GM23248 (cell line): ENCODE results near the gene RXRA. TPM values are rescaled to one million over a fixed set of nuclear protein-coding genes. Genes with fewer than 3 reads are reported as not detected.

Experiments used
- DNase-seq: peaks from one replicate; pipeline ENCODE4 v3.0.0-alpha.2; 2015
- H2AFZ ChIP-seq: fragments of 200-600 bp; sonication (generic); 2 replicates; pipeline ENCODE4 v1.6.1; 2016; ENCODE audit warnings: antibody characterized with exemption
- H3F3A ChIP-seq: fragments of 200-600 bp; sonication (generic); 2 replicates; pipeline ENCODE4 v1.6.1; 2016; ENCODE audit warnings: mild to moderate bottlenecking, antibody characterized with exemption, mixed run types; ENCODE audit not compliant: insufficient read depth
- H3K27ac ChIP-seq: fragments of 200-600 bp; sonication (generic); 2 replicates; pipeline ENCODE4 v1.5.1; 2016; ENCODE audit warnings: mild to moderate bottlenecking
- H3K27me3 ChIP-seq: fragments of 200-600 bp; sonication (generic); replicated peaks from 2 replicates; pipeline ENCODE4 v1.6.1; 2016; ENCODE audit warnings: mild to moderate bottlenecking; ENCODE audit not compliant: insufficient read depth
- H3K36me3 ChIP-seq: fragments of 200-600 bp; sonication (generic); 2 replicates; pipeline ENCODE4 v1.6.1; 2016; ENCODE audit warnings: low read depth, mild to moderate bottlenecking
- H3K4me1 ChIP-seq: fragments of 200-600 bp; sonication (generic); 2 replicates; pipeline ENCODE4 v1.6.1; 2016; ENCODE audit warnings: mild to moderate bottlenecking; ENCODE audit not compliant: insufficient read depth
- H3K4me2 ChIP-seq: fragments of 200-600 bp; sonication (generic); one replicate; pipeline ENCODE4 v1.6.1; 2016; ENCODE audit warnings: mild to moderate bottlenecking; ENCODE audit not compliant: unreplicated experiment
- H3K4me3 ChIP-seq: fragments of 200-600 bp; sonication (generic); 2 replicates; pipeline ENCODE4 v1.5.1; 2016; ENCODE audit warnings: mild to moderate bottlenecking
- H3K79me2 ChIP-seq: fragments of 200-600 bp; sonication (generic); 2 replicates; pipeline ENCODE4 v1.6.1; 2016; ENCODE audit warnings: mild to moderate bottlenecking; ENCODE audit not compliant: insufficient read depth
- H3K9ac ChIP-seq: fragments of 200-600 bp; sonication (generic); 2 replicates; pipeline ENCODE4 v1.6.1; 2016; ENCODE audit warnings: mild to moderate bottlenecking
- H3K9me2 ChIP-seq: fragments of 200-600 bp; sonication (generic); 2 replicates; pipeline ENCODE4 v1.6.1; 2016; ENCODE audit warnings: mixed run types, mild to moderate bottlenecking, moderate library complexity; ENCODE audit not compliant: insufficient read depth
- H3K9me3 ChIP-seq: fragments of 200-600 bp; sonication (generic); one replicate; pipeline ENCODE4 v1.6.1; 2017; ENCODE audit warnings: low read depth
- H4K20me1 ChIP-seq: fragments of 200-600 bp; sonication (generic); 2 replicates; pipeline ENCODE4 v1.6.0; 2016; ENCODE audit not compliant: insufficient read depth
- EZH2 ChIP-seq: fragments of 200-600 bp; sonication (generic); IDR thresholded peaks from 2 replicates; pipeline ENCODE4 v1.6.1; 2018; ENCODE audit warnings: antibody characterized with exemption, mild to moderate bottlenecking; ENCODE audit not compliant: insufficient read depth, poor library complexity, severe bottlenecking
- EZH2phosphoT487 ChIP-seq: fragments of 200-600 bp; sonication (generic); IDR thresholded peaks from 2 replicates; pipeline ENCODE4 v1.6.1; 2018; ENCODE audit warnings: antibody characterized with exemption, moderate library complexity, mild to moderate bottlenecking, low read depth; ENCODE audit not compliant: insufficient read depth
- WGBS, 2 experiments: methylation state at CpG; one replicate each; pipeline ENCODE4 v1.1.6; 2015 to 2017; ENCODE audit warnings: low lambda C conversion rate in 2 of 2, low coverage in 1 of 2; ENCODE audit errors: missing lambda C conversion rate in 2 of 2; 5-methylcytosine and 5-hydroxymethylcytosine counted together
- in situ Hi-C: fragments of 300-500 bp; cut with MboI; formaldehyde crosslinking; loops from 2 replicates; pipeline ENCODE4 v1.15.0; 2020
- polyA plus RNA-seq: library from polyadenylated mRNA; unstranded; fragments of >200 nt; fragmentation: Nextera tagmentation; extraction: Ambion mirVana; gene quantifications from 2 replicates; pipeline ENCODE4 v1.2.1, GENCODE V29; 2016
- total RNA-seq: library from RNA; depleted of rRNA; stranded (reverse); fragments of >200 nt; shearing (Covaris generic); gene quantifications from 2 replicates; pipeline ENCODE4 v1.2.3, GENCODE V29; 2014

RXRA gene
- total and polyA plus RNA-seq, 2 experiments from 2014 or later: 3.9 to 34.8 TPM

DNA sequence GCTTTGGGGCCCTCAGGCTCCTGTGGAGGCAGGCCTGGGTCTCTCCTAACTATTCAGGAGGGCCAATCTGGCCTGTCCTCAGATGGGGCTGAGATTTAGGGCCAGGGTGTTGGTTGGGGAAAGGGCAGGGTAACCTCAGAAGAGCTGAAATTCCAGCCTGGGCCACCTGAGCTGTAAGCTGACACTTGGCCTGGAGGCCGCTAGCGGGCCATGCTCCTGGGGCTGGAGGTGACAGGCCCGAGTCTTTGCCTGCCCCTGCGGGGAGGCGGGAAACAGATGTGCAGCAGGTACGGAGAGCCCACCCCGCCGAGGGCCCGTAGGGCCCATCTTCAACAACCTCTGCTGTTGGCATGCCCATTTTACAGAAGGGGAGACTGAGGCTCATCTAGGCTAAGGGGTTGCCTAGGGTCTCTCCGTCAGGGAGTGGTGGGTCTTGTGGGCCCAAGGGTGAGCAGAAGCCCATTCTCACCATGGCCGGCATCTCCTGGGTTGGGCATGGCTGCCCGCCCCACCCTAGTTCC is 69.5 kb downstream of the RXRA start:
- in situ Hi-C loops: no loop called here
- Histone ChIP-seq H3K9me3 (no peaks in the 10 kb centered on the region), H3K4me2 (no peak overlapping the region), H4K20me1 (0 out of 2 replicates have a peak, but pooled peaks cover 4% of the 10 kb centered on the region), H3K9ac (no peak overlapping the region), H3K9me2 (no peaks in the 10 kb centered on the region), H3K27ac (no peak overlapping the region), H3K27me3 (no peaks in the 10 kb centered on the region), H3F3A (no peaks in the 10 kb centered on the region), H2AFZ (no peak overlapping the region), H3K36me3 (no peaks in the 10 kb centered on the region), H3K4me3 (no peak overlapping the region), H3K4me1 (peaks cover 11% of the 10 kb centered on the region; the same call in 1 of the 2 replicates), H3K79me2 (peaks cover 98% of the 10 kb centered on the region)
- no peak for TF ChIP-seq EZH2phosphoT487
- no peak for TF ChIP-seq EZH2
- DNase-seq: no peak
- WGBS, 2 experiments: 80 to 84% methylated on average over 12 of the region's 12 CpGs

- no peak for DNase-seq
- Histone ChIP-seq H3K27ac (no peak overlapping the region), H3K4me3 (no peak overlapping the region), H3K4me2 (no peak overlapping the region), H3K36me3 (no peaks in the 10 kb centered on the region), H3K79me2 (peaks cover 98% of the 10 kb centered on the region), H3K9ac (no peak overlapping the region), H2AFZ (no peak overlapping the region), H4K20me1 (0 out of 2 replicates have a peak, but pooled peaks cover 4% of the 10 kb centered on the region), H3K4me1 (peaks cover 11% of the 10 kb centered on the region; the same call in 1 of the 2 replicates), H3F3A (no peaks in the 10 kb centered on the region), H3K27me3 (no peaks in the 10 kb centered on the region), H3K9me3 (no peaks in the 10 kb centered on the region), H3K9me2 (no peaks in the 10 kb centered on the region)
- TF ChIP-seq EZH2 (no peak), EZH2phosphoT487 (no peak)
- WGBS, 2 experiments: 62 to 70% methylated on average over 14 to 18 of the region's 18 CpGs
- in situ Hi-C loops: no loop called here
These were observed 70.0 kb downstream of the RXRA start for GRCh38 chr9:134396258-134396742.

DNA sequence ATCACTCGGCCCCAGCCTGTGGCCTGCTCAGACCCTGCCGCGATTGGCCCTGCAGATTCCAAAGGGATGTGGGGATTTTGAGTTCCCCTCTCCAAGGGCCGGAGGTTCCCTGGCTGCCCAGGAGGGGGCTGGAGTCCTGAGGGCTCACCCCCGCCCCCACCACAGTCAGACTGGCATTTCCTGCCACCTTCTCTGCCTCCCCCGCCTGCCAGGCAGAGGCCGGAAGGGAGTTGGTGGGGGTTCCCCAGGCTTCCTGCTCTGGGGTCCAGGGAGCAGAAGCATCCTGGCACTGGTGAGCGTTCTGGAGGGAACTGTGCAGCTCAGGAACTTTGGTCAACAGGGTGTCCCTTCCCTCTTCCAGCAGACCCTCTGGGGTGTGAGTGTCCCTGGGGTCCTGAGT is 70.6 kb downstream of the RXRA start:
- DNase-seq: no peak
- TF ChIP-seq EZH2: no peak
- TF ChIP-seq EZH2phosphoT487: no peak
- Histone ChIP-seq H3K36me3 (no peaks in the 10 kb centered on the region), H3K4me1 (peaks cover 11% of the 10 kb centered on the region; the same call in 1 of the 2 replicates), H3K9ac (no peak overlapping the region), H3K9me3 (no peaks in the 10 kb centered on the region), H3K27ac (no peak overlapping the region), H3K9me2 (no peaks in the 10 kb centered on the region), H4K20me1 (0 out of 2 replicates have a peak, but pooled peaks cover 4% of the 10 kb centered on the region), H3K79me2 (peaks cover 96% of the 10 kb centered on the region), H3K27me3 (no peaks in the 10 kb centered on the region), H3K4me2 (no peak overlapping the region), H2AFZ (no peak overlapping the region), H3K4me3 (no peak overlapping the region), H3F3A (no peaks in the 10 kb centered on the region)
- in situ Hi-C loops: no loop called here
- WGBS, 2 experiments: 50 to 65% methylated on average over 8 of the region's 8 CpGs

- Histone ChIP-seq H3K79me2 (peaks cover 96% of the 10 kb centered on the region), H3K36me3 (no peaks in the 10 kb centered on the region), H3K4me3 (no peak overlapping the region), H3K27ac (no peak overlapping the region), H4K20me1 (0 out of 2 replicates have a peak, but pooled peaks cover 4% of the 10 kb centered on the region), H3K27me3 (no peaks in the 10 kb centered on the region), H3K9ac (no peak overlapping the region), H3K9me2 (no peaks in the 10 kb centered on the region), H2AFZ (no peak overlapping the region), H3K4me2 (no peak overlapping the region), H3K4me1 (peaks cover 19% of the 10 kb centered on the region), H3F3A (no peaks in the 10 kb centered on the region), H3K9me3 (no peaks in the 10 kb centered on the region)
- no peak for DNase-seq
- 97 to 100% methylated on average over 5 of the region's 5 CpGs for WGBS, 2 experiments
- in situ Hi-C loops: no loop called here
- TF ChIP-seq EZH2phosphoT487: no peak
- no peak for TF ChIP-seq EZH2
These were observed 72.5 kb downstream of the RXRA start for GRCh38 chr9:134398756-134399155.
